Ovary (tissue), 9 donors: ENCODE results near the gene SYK. TPM values are rescaled to one million over a fixed set of nuclear protein-coding genes. Genes with fewer than 3 reads are reported as not detected.

Source experiments
- DNase-seq, 5 donors: peaks; one replicate each; pipeline ENCODE4 v3.0.0-alpha.2; 2019 to 2020
- H3K27ac ChIP-seq, 2 donors: fragments of 200-600 bp; one replicate each; pipeline versions ENCODE4 v1.5.1 to v1.8.0; 2019 to 2022
- H3K27me3 ChIP-seq: fragments of 200-600 bp; one replicate; pipeline ENCODE4 v1.8.0; 2022
- H3K36me3 ChIP-seq: fragments of 200-600 bp; sonication (generic); one replicate; pipeline ENCODE4 v1.5.1; 2019
- H3K4me1 ChIP-seq: one replicate; pipeline ENCODE4 v1.8.1; 2013; ENCODE audit warnings: mild to moderate bottlenecking, moderate library complexity; ENCODE audit not compliant: insufficient read depth
- H3K4me3 ChIP-seq: fragments of 200-600 bp; sonication (generic); one replicate; pipeline ENCODE4 v1.5.1; 2017
- H3K9me3 ChIP-seq, 2 donors: fragments of 200-600 bp in 1 of 2; sonication (generic) in 1 of 2; one replicate each; pipeline versions ENCODE4 v1.5.1 to v1.8.1; 2013 to 2019; ENCODE audit warnings: mild to moderate bottlenecking in 1 of 2, moderate library complexity in 1 of 2
- EP300 ChIP-seq: sonication (generic); formaldehyde crosslinking; IDR thresholded peaks from one replicate; pipeline ENCODE4 v1.6.1; 2017; ENCODE audit warnings: antibody characterized with exemption
- POLR2A ChIP-seq: fragments of 450-650 bp; IDR thresholded peaks from one replicate; pipeline ENCODE4 v1.6.1; 2017; ENCODE audit warnings: antibody characterized with exemption, mild to moderate bottlenecking, moderate library complexity
- WGBS, 3 donors: extraction: QIAGEN DNeasy Blood & Tissue Kit in 1 of 3; methylation state at CpG; one replicate each; pipeline versions ENCODE4 v1.1.5 to v1.1.7; 2013 to 2017; 5-methylcytosine and 5-hydroxymethylcytosine counted together
- intact Hi-C, 4 donors: fragments of 100-400 bp; cut with DNase I; formaldehyde crosslinking; loops; one replicate each; pipeline versions ENCODE4 v1.11.0 to v1.15.1; 2022 to 2023
- polyA plus RNA-seq, 2 donors: library from polyadenylated mRNA; stranded (reverse); fragments of 200-250 nt in 1 of 2; fragments of 350-450 nt in 1 of 2; fragmentation: Illumina TruSeq in 1 of 2; extraction: RNeasy Lipid Tissue Mini Kit (QIAGEN cat#74804) in 1 of 2; gene quantifications; one replicate each; pipeline ENCODE4 v1.2.3, GENCODE V29; 2013 to 2014
- total RNA-seq, 7 donors: library from RNA; depleted of rRNA in 2 of 7; stranded (reverse); fragments of >200 nt in 2 of 7; fragmentation: NEBNext Ultra II Directional in 3 of 7; extraction: Animal tissue kit (Norgen Biotek cat#: 25700) in 3 of 7; gene quantifications; one replicate each; pipeline versions ENCODE4 v1.1.0 to v1.2.4, GENCODE V29; 2016 to 2023
- TF ChIP-seq, protein P1 (sequence below), 3 donors: fragments of 450-650 bp in 2 of 3; fragments of 200-600 bp in 1 of 3; IDR thresholded peaks; one replicate each; pipeline versions ENCODE4 v1.5.1 to v1.8.0; 2016 to 2022; ENCODE audit warnings: antibody characterized with exemption in 3 of 3, mild to moderate bottlenecking in 1 of 3
- donor health status: DM: no; HTN: no; CAD: no; lungs with moderate emphysema.
- donor health status: DM: no; HTN: no; CAD: no.
- donor health status: Bipolar disorder and iron deficiency.
- donor health status: DM: yes; HTN: yes; CAD: no.
- donor health status: DM: no; HTN: no; CAD: no.
- donor health status: DM: yes; HTN: yes; CAD: no.

Gene SYK
- total and polyA plus RNA-seq, 9 donors = 1.4 to 12.0 (median 8.6) TPM

DNA sequence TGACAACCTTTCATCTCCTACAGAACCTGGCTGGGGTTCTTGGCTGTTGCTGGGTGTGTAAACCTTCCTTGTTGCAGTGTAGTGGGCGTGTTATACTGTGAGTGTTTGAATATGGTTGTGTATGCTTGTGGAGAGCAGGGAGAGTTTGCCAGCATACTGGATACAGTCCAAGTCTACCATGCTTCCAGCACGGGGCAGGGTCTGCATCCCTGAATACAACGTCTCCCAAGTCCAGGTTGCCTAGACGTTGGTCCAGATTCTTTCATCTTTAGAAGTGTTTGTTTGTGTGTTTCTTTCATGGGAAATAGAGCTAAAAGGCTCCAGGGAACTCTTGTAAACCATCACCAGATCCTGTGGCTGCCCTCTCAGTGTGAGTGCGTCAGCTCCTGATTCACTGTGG is 46.4 kb downstream of the SYK start:
- no peaks in the 10 kb centered on the region for H3K4me1 ChIP-seq
- H3K9me3 ChIP-seq = no peaks in the 10 kb centered on the region
- no peaks in the 10 kb centered on the region for H3K36me3 ChIP-seq
- no peak for TF ChIP-seq POLR2A
- no peak for TF ChIP-seq EP300
- TF ChIP-seq, protein P1, sequence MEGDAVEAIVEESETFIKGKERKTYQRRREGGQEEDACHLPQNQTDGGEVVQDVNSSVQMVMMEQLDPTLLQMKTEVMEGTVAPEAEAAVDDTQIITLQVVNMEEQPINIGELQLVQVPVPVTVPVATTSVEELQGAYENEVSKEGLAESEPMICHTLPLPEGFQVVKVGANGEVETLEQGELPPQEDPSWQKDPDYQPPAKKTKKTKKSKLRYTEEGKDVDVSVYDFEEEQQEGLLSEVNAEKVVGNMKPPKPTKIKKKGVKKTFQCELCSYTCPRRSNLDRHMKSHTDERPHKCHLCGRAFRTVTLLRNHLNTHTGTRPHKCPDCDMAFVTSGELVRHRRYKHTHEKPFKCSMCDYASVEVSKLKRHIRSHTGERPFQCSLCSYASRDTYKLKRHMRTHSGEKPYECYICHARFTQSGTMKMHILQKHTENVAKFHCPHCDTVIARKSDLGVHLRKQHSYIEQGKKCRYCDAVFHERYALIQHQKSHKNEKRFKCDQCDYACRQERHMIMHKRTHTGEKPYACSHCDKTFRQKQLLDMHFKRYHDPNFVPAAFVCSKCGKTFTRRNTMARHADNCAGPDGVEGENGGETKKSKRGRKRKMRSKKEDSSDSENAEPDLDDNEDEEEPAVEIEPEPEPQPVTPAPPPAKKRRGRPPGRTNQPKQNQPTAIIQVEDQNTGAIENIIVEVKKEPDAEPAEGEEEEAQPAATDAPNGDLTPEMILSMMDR (IDR thresholded peaks at IDR 0.05) = no peak
- 77 to 82% (median 79%) methylated on average over 5 of the region's 5 CpGs for whole genome bisulfite sequencing, 3 donors
- H3K4me3 ChIP-seq = no peak overlapping the region
- intact Hi-C loops = no loop called here
- DNase-seq = no peak
- no peaks in the 10 kb centered on the region for H3K27me3 ChIP-seq
- H3K27ac ChIP-seq = no peak overlapping the region

DNA sequence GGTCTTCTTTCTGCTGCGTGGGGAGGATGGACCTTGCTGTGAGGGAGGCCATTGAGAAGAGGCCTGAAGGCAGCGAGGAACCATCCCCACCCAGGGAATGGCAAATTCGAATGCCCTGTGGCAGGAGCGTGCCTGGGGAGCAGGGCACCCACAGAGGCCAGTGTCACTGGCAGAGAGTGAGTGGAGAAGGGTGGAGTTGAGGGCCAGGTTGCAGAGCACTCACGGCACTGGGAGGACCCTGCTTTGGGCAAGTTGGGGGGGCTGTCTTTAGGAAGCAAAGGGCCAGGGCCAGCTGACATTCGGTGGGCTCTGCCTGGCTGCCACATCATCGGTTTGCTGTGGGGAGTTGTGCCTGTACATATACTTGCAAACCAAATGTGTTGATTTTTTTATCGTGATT is 47.2 kb downstream of the SYK start:
- no peaks in the 10 kb centered on the region for H3K4me1 ChIP-seq
- no peaks in the 10 kb centered on the region for H3K27me3 ChIP-seq
- no peak overlapping the region for H3K27ac ChIP-seq
- intact Hi-C loops = no loop called here
- H3K9me3 ChIP-seq = no peaks in the 10 kb centered on the region
- DNase-seq = no peak
- 82 to 91% (median 86%) methylated on average over 8 of the region's 8 CpGs for WGBS, 3 donors
- H3K4me3 ChIP-seq = no peak overlapping the region
- H3K36me3 ChIP-seq = no peaks in the 10 kb centered on the region
- TF ChIP-seq POLR2A (no peak), EP300 (no peak)
- TF ChIP-seq, protein P1 (IDR thresholded peaks at IDR 0.05) = no peak

- H3K9me3 ChIP-seq = no peaks in the 10 kb centered on the region
- WGBS, 3 donors = 63 to 71% (median 71%) methylated on average over 5 of the region's 5 CpGs
- H3K36me3 ChIP-seq = no peaks in the 10 kb centered on the region
- no peaks in the 10 kb centered on the region for H3K27me3 ChIP-seq
- no peaks in the 10 kb centered on the region for H3K4me1 ChIP-seq
- no peak overlapping the region for H3K4me3 ChIP-seq
- no peak overlapping the region for H3K27ac ChIP-seq
- intact Hi-C loops = loop anchor here in 1 of 4 donors (10.0 kb wide), 1 partner anchor 707 kb away; no protein-coding TSS in a partner anchor
- no peak for DNase-seq
- TF ChIP-seq EP300 = no peak
- TF ChIP-seq POLR2A = no peak
- TF ChIP-seq, protein P1 (IDR thresholded peaks at IDR 0.05) = no peak
Observed at GRCh38 chr9:90851444-90851843, 49.8 kb downstream of the SYK start.

GRCh38 chr9:90853945-90854344 is 52.3 kb downstream of the SYK start:
- intact Hi-C loops = loop anchor here in 1 of 4 donors (10.0 kb wide), 1 partner anchor 709 kb away; no protein-coding TSS in a partner anchor
- no peak for TF ChIP-seq EP300
- TF ChIP-seq POLR2A = no peak
- Histone ChIP-seq H3K27ac (no peak overlapping the region), H3K4me3 (no peak overlapping the region), H3K9me3 (no peaks in the 10 kb centered on the region), H3K4me1 (no peaks in the 10 kb centered on the region), H3K36me3 (no peaks in the 10 kb centered on the region), H3K27me3 (no peaks in the 10 kb centered on the region)
- no peak for DNase-seq
- 90 to 94% (median 92%) methylated on average over 10 of the region's 10 CpGs for WGBS, 3 donors

DNA sequence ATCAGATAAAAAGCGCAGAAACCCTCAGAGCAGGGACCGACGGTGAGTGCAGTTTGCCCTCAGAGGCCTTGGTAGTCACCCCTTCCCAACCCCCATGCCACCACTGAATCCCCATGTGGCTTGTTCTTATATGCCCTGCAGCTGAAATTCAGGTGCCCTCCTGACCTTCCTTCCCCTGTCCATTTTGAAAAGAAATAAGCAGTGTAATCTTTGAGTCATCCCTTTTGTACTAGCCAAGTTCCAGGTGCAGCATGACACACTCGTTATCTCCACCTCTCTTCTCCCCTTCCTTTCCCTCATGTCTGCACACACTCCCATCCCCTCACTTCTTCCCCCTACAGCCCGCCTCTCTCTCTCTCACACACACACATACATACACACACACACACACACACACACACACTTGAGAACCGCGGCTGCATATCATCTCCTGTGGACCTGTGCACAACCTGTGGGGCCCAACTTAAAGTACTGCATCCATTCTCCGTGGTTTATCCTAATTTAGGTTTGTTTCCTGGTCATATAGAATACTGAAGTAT is 53.1 kb downstream of the SYK start:
- Histone ChIP-seq H3K27me3 (no peaks in the 10 kb centered on the region), H3K4me3 (no peak overlapping the region), H3K9me3 (no peaks in the 10 kb centered on the region), H3K4me1 (no peaks in the 10 kb centered on the region), H3K36me3 (no peaks in the 10 kb centered on the region), H3K27ac (no peak overlapping the region)
- intact Hi-C loops = loop anchor here in 1 of 4 donors (10.0 kb wide), 1 partner anchor 710 kb away; no protein-coding TSS in a partner anchor
- WGBS, 3 donors = 56 to 72% (median 56%) methylated on average over 8 of the region's 8 CpGs
- TF ChIP-seq EP300 = no peak
- no peak for TF ChIP-seq POLR2A
- TF ChIP-seq, protein P1 (IDR thresholded peaks at IDR 0.05) = no peak
- DNase-seq = no peak
